ENCODE measurements around the gene SLC16A6.
"Not testable (repeated sequence)": the region's sequence is repeated elsewhere in the genome, so short reads cannot be mapped to it uniquely, and the experiment has no call there.

The SLC16A6 gene

GRCh38 chr17:68255151-68255550 is 35.8 kb downstream of the SLC16A6 start:
- no peak for TF ChIP-seq CTCF (IDR thresholded peaks at IDR 0.05; ENCODE audit: poor library complexity, severe bottlenecking)
- H3K36me3 ChIP-seq (ENCODE audit: low read depth) = peaks cover 65% of the 10 kb centered on the region
- H3K27ac ChIP-seq (ENCODE audit: poor library complexity, severe bottlenecking) = no peak overlapping the region

DNA sequence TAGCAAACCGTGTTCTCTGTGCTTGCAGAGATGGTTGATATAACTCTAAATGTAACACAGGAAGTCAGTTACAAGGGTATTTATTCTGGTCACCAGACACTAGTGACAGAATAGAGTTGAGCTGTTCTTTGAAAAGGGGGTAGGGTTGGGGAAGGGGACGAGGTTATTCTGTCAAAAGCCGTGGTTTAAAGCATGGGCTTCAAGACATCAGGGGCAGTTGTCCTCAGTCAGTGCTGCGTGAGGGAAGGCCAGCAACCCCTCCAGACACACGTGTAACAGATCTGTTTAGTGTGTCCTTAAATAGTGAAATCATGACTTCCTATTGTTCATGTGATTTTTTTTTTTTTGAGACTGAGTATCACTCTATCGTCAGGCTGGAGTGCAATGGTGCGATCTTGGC is 37.5 kb downstream of the SLC16A6 start:
- not testable (repeated sequence) for H3K27me3 ChIP-seq (ENCODE audit: insufficient read depth, poor library complexity, severe bottlenecking); H3K27ac ChIP-seq (ENCODE audit: poor library complexity, severe bottlenecking); DNase-seq (ENCODE audit: low spot score); H3K4me1 ChIP-seq (ENCODE audit: insufficient read depth, poor library complexity, severe bottlenecking); H3K4me3 ChIP-seq (ENCODE audit: severe bottlenecking); H3K9me3 ChIP-seq (ENCODE audit: severe bottlenecking); ATAC-seq (ENCODE audit: low read depth)
- peaks cover 68% of the 10 kb centered on the region for H3K36me3 ChIP-seq (ENCODE audit: low read depth)

More at GRCh38 chr17:68255151-68255550, 35.8 kb downstream of the SLC16A6 start:
- Histone ChIP-seq H3K27me3 (ENCODE audit: insufficient read depth, poor library complexity, severe bottlenecking) (no peaks in the 10 kb centered on the region), H3K4me3 (ENCODE audit: severe bottlenecking) (no peak overlapping the region), H3K4me1 (ENCODE audit: insufficient read depth, poor library complexity, severe bottlenecking) (no peaks in the 10 kb centered on the region), H3K9me3 (ENCODE audit: severe bottlenecking) (no peaks in the 10 kb centered on the region)
- ATAC-seq (ENCODE audit: low read depth) = no peak
- DNase-seq (ENCODE audit: low spot score) = no peak

DNA sequence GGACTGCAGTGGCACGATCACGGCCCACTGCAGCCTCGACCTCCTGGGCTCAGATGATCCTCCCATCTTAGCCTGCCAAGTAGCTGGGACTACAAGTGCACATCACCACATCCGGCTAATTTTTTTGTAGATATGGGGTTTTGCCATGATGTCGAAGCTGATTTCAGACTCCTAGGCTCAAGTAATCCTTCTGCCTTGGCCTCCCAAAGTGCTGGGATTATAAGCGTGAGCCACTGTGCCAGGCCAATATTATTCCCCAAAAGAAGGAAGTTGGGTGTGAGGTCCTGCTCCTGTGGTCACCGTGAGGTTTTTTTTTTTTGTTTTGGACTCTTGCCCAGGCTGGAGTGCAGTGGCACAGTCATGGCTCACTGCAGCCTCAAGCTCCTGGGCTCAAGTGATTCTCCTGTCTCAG is 41.6 kb downstream of the SLC16A6 start:
- no peak for ATAC-seq (ENCODE audit: low read depth)
- peaks cover 4% of the 10 kb centered on the region for H3K4me1 ChIP-seq (ENCODE audit: insufficient read depth, poor library complexity, severe bottlenecking)
- no peaks in the 10 kb centered on the region for H3K9me3 ChIP-seq (ENCODE audit: severe bottlenecking)
- no peak overlapping the region for H3K4me3 ChIP-seq (ENCODE audit: severe bottlenecking)
- H3K27me3 ChIP-seq (ENCODE audit: insufficient read depth, poor library complexity, severe bottlenecking) = no peaks in the 10 kb centered on the region
- DNase-seq (ENCODE audit: low spot score) = no peak
- no peak for TF ChIP-seq CTCF (IDR thresholded peaks at IDR 0.05; ENCODE audit: poor library complexity, severe bottlenecking)
- peaks cover 40% of the 10 kb centered on the region for H3K36me3 ChIP-seq (ENCODE audit: low read depth)
- H3K27ac ChIP-seq (ENCODE audit: poor library complexity, severe bottlenecking) = no peak overlapping the region

- peaks cover 4% of the 10 kb centered on the region for H3K4me1 ChIP-seq (ENCODE audit: insufficient read depth, poor library complexity, severe bottlenecking)
- H3K27ac ChIP-seq (ENCODE audit: poor library complexity, severe bottlenecking) = peak overlapping the region; percentile 57
- peaks cover 35% of the 10 kb centered on the region for H3K36me3 ChIP-seq (ENCODE audit: low read depth)
- H3K9me3 ChIP-seq (ENCODE audit: severe bottlenecking) = no peaks in the 10 kb centered on the region
- ATAC-seq (ENCODE audit: low read depth) (no peak), DNase-seq (ENCODE audit: low spot score) (no peak)
- peak overlapping the region; percentile 77 for H3K4me3 ChIP-seq (ENCODE audit: severe bottlenecking)
- no peaks in the 10 kb centered on the region for H3K27me3 ChIP-seq (ENCODE audit: insufficient read depth, poor library complexity, severe bottlenecking)
- no peak for TF ChIP-seq CTCF (IDR thresholded peaks at IDR 0.05; ENCODE audit: poor library complexity, severe bottlenecking)
Observed at GRCh38 chr17:68248891-68249290, 42.0 kb downstream of the SLC16A6 start.

DNA sequence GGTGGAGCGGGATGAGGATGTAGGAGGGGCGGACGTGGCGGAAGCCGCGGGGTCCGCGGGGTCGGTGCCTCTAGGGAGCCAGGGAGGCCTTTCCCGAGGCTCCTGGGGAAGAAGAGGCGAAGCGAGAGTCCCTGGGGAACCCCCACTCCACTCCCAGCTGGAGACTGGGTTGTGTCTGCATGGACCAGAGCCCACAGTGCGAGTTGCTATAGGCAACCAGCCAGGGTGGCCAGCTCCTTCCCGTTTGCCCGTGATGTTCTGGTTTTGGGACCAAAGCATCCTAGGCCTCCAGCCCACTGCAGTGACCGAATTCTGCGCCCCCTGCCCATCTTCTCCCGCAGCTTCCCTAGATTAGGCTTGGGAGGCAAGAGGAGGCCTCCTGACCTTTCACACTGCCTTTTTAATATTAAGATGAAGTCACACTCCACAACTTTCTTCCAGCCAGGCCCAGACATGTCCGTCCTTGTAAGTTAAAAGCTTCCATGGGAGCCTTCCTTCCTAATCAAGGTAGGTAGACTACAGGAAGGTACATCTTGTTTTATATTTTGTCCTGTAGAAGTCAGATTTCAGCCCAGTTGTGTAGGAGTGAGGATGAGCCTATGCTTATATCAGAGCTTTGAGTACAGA is 42.6 kb downstream of the SLC16A6 start:
- Histone ChIP-seq H3K4me1 (ENCODE audit: insufficient read depth, poor library complexity, severe bottlenecking) (peaks cover 4% of the 10 kb centered on the region), H3K27ac (ENCODE audit: poor library complexity, severe bottlenecking) (peak overlapping the region; percentile 57), H3K9me3 (ENCODE audit: severe bottlenecking) (no peaks in the 10 kb centered on the region), H3K36me3 (ENCODE audit: low read depth) (peaks cover 32% of the 10 kb centered on the region), H3K27me3 (ENCODE audit: insufficient read depth, poor library complexity, severe bottlenecking) (no peaks in the 10 kb centered on the region), H3K4me3 (ENCODE audit: severe bottlenecking) (peak overlapping the region; percentile 77)
- no peak for DNase-seq (ENCODE audit: low spot score)
- peak; percentile 43 for ATAC-seq (ENCODE audit: low read depth)
- no peak for TF ChIP-seq CTCF (IDR thresholded peaks at IDR 0.05; ENCODE audit: poor library complexity, severe bottlenecking)

All from RWPE2 (cell line).